Stimulated activated CD8-positive, alpha-beta memory T cell treated with anti-CD3 and anti-CD28 coated beads, Interleukin-4, amount 100 ng/mL, for 48 hours (primary cell): Measurements from ENCODE around the gene PRG3.
"Not testable (repeated sequence)": the region's sequence is repeated elsewhere in the genome, so short reads cannot be mapped to it uniquely, and the experiment has no call there.

Experiments
- DNase-seq: peaks from one replicate; pipeline ENCODE4 v3.0.0-alpha.2; 2020

Gene PRG3

DNA sequence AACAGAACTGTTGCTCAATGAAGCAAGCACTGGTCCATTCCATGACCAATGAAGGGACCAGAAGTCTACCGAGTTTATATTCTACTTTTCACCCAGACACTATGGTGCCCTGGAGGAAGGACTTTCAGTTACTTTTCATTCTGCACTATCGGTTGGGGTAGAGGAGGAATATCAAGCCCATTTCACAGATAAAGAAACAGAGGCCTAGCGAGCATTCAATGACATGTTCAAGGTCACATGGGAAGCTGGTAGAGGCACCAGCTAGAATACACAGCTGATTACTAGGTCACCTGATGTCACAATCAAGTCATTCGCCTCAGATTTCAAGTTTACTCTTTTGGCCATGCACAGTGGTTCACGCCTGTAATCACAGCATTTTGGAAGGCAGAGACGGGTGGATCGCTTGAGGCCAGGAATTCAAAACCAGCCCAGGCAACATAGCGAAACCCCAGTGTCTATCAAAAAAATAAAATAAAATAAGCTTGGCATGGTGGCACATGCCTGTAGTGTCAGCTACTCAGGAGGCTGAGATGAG is 27.1 kb upstream of the PRG3 start:
- no peak for DNase-seq

DNA sequence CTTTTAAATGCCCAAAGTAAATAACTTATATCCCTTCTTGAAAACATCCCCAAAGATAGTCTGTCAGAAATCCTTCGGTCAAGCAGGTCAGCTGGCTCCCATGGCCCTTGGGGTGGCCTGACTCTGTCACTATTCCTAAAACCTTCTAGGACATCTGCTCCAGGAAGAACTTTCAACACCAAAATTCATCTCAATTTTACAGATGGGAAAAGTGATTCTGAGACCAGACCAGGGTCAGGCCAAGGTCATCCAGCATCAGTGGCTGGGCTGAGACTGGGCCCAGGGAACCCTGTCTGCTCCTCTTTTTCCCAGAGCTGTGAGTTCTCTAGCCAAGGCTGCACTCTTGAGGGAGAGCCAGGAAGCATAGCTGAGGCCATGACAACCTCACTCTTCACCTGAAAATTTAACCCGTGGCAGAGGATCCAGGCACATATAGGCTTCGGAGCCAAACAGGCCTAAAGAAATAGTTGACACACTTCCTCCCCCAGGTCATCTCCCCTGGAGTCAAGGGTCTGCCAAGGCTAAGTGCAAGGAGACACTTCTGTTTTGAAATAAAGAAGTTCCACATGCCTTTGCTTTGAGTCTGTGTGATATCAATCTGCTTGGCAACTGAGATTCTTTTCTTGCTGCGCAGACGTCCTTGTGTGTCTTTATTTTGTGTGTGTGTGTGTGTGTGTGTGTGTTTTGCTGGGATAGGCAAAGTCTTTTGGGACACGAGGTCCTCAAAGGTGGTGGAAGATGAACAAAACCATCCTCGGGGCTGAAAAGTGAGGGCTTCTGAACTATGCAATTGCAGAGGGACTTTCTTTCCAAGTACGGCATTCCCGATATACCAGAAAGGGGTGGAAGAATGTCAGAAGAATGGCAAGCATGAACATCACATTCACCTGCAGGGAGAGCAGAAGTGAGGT is 26.3 kb upstream of the PRG3 start:
- DNase-seq: no peak

DNA sequence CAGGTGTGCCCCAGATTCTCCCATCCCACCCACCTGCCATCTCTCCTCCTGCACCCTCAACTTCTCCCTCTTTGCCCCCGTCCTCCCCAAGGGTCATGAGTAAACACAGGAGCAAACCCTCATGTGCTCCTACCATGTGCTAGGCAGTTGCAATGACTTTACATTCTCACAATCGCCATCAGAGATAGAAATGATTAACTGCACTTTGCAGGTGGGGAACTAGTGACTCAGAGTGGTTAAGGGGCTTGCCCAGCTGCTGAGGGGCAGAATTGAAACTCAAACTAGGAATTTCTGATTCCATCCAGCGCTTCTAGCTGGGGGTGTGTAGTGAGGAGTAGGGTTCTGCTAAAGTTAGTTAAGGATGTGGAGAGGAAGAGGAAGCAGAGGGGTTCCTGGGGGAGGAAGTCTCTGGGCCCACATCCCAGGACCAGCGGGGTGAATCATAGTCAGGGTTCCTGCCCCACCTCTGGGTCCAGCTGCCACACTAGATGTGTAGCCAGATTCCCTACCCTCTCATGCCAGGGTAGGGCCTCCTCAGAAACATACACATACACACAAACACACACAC is 25.5 kb upstream of the PRG3 start:
- DNase-seq: peak; percentile 64

DNA sequence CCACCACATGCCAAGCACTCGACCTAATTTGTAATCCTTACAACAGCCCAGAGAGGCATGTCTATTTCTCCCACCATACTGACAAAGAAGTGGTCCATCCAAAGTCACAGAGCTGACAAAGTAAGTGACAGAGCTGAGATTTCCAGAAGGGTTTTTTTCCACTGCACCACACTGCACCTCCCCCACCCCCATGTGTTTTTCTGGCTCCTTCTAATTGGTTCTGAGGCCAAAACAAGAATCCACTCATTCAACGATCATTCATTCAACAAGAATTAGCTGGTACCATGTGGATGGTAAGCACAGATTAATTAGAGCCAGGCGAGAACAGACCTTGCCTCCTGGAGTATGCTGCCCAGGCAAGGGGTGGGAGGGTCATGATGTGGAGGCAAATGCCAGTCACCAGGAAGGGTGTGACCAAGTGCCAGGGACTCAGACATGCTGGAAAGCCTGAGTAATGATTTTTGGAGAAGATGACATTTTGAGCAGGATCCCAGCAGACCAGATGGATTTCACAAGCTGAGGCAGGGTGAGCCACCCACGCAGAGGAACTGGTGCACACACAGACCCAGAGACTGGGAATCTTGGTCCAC is 24.4 kb upstream of the PRG3 start:
- DNase-seq: no peak

GRCh38 chr11:57403802-57404147 is 22.8 kb upstream of the PRG3 start:
- no peak for DNase-seq

DNA sequence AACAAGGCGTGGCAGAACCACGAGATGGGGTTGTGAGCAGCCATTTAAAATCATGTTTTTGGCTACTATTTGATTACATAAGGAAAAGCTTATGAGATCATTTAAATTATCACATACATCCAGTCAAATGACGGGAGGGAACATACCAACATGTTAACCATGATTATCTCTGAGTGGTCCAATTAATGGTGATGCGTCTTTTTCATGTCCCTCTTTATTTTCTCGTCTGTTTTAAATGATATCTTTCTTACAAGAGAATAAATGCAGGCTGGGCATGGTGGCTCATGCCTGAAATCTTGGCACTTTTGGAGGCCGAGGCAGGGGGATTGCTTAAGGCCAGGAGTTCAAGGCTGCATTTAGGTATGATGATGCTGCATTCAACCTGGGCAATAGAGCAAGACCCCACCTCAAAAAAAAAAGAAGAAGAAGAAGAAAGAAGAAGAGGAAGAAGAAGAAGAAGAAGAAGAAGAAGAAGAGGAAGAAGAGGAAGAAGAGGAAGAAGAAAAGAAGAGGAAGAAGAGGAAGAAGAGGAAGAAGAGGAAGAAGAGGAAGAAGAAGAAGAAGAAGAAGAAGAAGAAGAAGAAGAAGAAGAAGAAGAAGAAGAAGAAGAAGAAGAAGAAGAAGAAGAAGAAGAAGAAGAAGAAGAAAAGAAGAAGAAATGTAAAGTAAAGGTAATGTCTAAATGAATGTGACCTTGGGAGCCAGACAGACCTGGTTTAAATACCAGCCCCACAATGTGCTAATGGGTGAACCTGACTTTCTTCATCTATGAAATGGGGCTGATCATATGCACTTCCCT is 22.3 kb upstream of the PRG3 start:
- not testable (repeated sequence) for DNase-seq

GRCh38 chr11:57402188-57403002 is 21.4 kb upstream of the PRG3 start:
- no peak for DNase-seq

GRCh38 chr11:57399972-57400578 is 19.1 kb upstream of the PRG3 start:
- no peak for DNase-seq

- no peak for DNase-seq
These were observed 18.3 kb upstream of the PRG3 start for GRCh38 chr11:57399221-57399620.

DNA sequence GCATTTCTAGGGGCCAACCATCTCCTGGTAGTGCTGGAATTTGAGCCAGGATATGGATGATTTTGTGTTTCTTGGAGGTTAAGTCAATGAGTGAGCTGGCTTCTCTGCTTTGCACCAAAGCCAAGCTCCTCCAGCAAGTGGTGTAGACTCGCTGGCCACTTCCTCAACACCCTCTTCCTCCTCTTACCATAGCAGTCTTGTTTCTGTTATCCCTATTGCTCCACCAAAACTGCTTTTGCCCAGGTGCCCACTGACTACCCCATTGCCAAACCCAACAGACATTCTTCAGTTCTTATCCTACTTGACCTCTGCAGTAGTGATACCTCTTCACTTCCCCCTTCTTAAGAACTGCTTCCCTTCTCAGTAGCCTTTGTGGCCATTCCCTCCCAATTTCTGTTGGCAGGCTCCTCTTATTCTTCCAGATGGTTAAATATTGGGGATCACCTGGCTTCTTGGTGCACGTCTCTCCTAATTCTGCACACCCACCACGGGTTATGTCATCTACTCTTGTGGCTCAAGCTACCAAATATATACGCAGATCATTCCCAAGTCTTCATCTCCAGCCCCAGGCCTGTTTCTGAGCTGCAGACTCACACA is 16.5 kb upstream of the PRG3 start:
- no peak for DNase-seq

DNA sequence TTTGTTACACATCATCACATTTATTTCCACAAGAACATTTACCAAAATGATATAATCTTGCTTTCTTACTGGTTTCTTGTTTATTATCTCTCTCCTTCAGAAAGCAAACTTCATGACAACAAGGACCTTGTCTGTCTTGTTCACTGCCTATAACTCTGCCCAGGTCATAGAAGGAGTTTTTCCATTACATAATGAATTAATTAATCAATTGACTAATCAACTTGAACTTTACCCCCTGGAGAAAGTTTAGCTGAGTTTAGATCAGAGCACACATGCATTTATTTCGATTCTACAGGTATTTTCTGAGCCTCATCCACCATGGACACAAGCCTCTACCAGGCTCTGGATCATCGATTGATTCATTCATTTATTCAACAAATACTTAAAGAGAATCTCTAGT is 15.8 kb upstream of the PRG3 start:
- no peak for DNase-seq

- DNase-seq: no peak
These were observed 15.1 kb upstream of the PRG3 start for GRCh38 chr11:57395905-57396623.

DNA sequence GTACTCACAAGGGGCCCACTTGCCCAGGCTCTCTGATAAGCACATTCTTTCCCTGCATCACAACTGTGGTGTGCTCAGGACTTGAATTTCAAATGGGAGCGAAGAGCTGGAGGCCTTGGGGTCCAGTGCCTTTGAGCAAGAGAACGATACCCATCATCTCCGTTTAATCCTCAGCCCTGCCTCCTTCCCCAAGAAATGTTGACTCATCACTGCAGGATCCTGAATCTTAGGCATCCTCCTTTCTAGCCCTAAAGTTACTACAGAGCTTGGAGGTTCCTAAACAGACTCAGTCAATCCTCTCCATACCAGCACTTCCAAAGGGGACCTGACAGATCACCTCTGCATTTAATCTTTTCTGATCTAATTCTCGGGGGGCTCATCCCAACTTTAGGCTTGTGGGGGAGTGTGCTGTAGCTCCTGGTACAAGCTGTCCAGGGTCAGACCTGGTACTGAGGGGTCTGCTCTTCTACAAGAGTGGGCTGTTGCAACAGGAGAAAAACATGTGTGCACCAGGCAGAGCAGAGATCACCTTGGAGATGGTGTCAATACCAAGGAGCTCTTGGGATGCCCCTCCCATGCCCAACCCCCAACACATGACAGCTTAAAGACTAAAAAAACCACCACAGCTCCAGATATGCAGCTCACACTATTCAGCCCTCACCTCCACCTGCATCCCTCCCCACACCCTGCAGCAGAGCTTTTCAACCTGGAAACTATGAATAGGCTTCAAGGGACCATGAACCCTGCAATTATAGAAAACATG is 13.4 kb upstream of the PRG3 start:
- no peak for DNase-seq

DNA sequence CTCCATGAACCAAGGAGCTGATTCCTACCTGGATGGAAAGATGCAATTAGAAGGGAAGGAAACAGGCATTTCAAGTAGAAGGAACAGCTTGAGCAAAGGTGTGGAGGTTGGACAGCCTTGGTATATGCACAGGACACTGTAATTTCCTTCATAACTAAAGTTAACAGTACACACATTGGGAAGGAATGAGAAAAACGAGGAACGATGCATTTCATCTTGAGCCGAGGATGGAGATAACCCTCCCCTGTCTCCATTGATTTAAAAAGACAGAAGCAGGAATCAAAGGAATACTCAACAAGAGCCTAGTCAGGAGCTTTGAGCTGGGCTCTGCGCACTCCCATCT is 11.8 kb upstream of the PRG3 start:
- DNase-seq: no peak

- DNase-seq: no peak
These were observed 11.3 kb upstream of the PRG3 start for GRCh38 chr11:57392066-57392762.

GRCh38 chr11:57391539-57391938 is 10.6 kb upstream of the PRG3 start:
- DNase-seq: no peak

DNA sequence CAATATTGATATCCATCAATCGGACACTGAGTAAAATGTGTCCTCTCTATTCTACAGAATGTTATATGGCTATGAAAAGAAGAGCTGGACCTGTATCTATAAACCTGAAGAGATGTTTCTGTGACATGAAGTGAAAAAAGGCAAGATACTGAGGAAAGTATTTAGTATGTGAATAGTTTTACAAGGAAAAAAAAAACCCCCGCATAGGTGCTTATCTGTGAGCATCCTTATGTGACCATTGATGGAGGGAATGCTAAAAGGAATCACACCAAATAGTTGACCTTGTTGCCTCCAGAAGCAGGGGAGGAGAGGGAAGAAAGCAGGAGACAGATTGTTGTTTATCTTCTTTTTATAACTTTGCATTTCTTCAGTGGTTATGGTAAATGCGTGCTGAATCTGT is 10.2 kb upstream of the PRG3 start:
- no peak for DNase-seq

DNA sequence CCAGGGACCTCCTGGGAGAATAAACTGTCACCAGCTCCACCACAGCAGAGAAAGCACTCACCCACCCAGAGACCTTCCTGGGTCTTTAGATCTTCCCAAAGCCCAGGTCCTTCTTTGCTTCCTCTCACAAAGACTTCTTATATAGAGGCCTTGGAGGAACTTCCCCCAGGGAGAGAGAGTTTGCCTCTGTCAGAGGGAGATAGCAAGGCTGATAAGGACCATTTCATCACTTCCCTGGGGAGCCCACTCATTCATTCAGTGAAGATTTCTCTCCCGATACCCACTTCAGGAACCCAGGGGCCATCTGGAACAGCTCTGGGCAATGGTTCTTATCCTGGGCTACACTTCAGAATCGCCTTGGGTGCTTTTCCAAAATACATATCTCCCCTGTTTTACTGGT is 9.6 kb upstream of the PRG3 start, which contains the start of gene PRG2:
PRG2 (minus strand) TSS at position 116 of the 400 bp plus-strand sequence. CDS start 706 bp downstream, outside the sequence.
- DNase-seq: no peak
